OCI-LY7 (cell line): ENCODE results near the gene ZNF558. TPM values are rescaled to one million over a fixed set of nuclear protein-coding genes. Genes with fewer than 3 reads are reported as not detected.

Experiments
- BruUV-seq: library from RNA; stranded (reverse); fragments of 400-500 nt; replicated peaks from 2 replicates; lab custom pipeline; 2021; lab: Mats Ljungman, UMichigan
- CTCF ChIA-PET: fragments of 300-600 bp; sonication (Branson Sonifier 250); formaldehyde crosslinking; loops from one replicate; lab custom pipeline; 2022; ENCODE audit warnings: antibody characterized with exemption; ENCODE audit not compliant: unreplicated experiment; lab: Charles Lee
- POLR2A ChIA-PET: fragments of 300-600 bp; sonication (Branson Sonifier 250); formaldehyde crosslinking; loops from one replicate; lab custom pipeline; 2022; ENCODE audit warnings: antibody characterized with exemption; lab: Charles Lee
- DNase-seq: peaks from one replicate; pipeline ENCODE4 v3.0.0-alpha.2; 2015; ENCODE audit warnings: low spot score
- H2AFZ ChIP-seq: fragments of 200-600 bp; sonication (generic), shearing (Covaris generic); 2 replicates; pipeline ENCODE4 v1.6.1; 2014; ENCODE audit warnings: mild to moderate bottlenecking, antibody characterized with exemption, low read length, moderate library complexity
- H3K27ac ChIP-seq: fragments of 200-600 bp; sonication (generic); 2 replicates; pipeline ENCODE4 v1.5.1; 2014; ENCODE audit warnings: mixed run types, low read depth, mild to moderate bottlenecking, moderate library complexity, low read length, inconsistent platforms; ENCODE audit not compliant: poor library complexity, severe bottlenecking
- H3K36me3 ChIP-seq: fragments of 200-600 bp; sonication (generic); 2 replicates; pipeline ENCODE4 v1.6.1; 2014; ENCODE audit warnings: mild to moderate bottlenecking, antibody characterized with exemption, low read length, moderate library complexity, mixed read lengths; ENCODE audit not compliant: insufficient read depth
- H3K4me1 ChIP-seq: fragments of 200-600 bp; sonication (generic); 2 replicates; pipeline ENCODE4 v1.5.1; 2014; ENCODE audit warnings: mild to moderate bottlenecking, low read length; ENCODE audit not compliant: insufficient read depth, poor library complexity, severe bottlenecking
- H3K4me2 ChIP-seq: fragments of 200-600 bp; sonication (generic); 2 replicates; pipeline ENCODE4 v1.6.1; 2014; ENCODE audit warnings: mild to moderate bottlenecking, low read length
- H3K4me3 ChIP-seq: fragments of 200-600 bp; sonication (generic); 2 replicates; pipeline ENCODE4 v1.5.1; 2014; ENCODE audit warnings: mild to moderate bottlenecking, low read depth, low read length; ENCODE audit not compliant: poor library complexity, severe bottlenecking
- H3K79me2 ChIP-seq: fragments of 200-600 bp; sonication (generic); 2 replicates; pipeline ENCODE4 v1.6.1; 2016; ENCODE audit warnings: low read depth, mild to moderate bottlenecking, low read length, moderate library complexity, mixed read lengths; ENCODE audit not compliant: insufficient read depth
- H3K9me2 ChIP-seq: fragments of 200-600 bp; sonication (generic); 2 replicates; pipeline ENCODE4 v1.6.1; 2016; ENCODE audit warnings: mild to moderate bottlenecking, low read length, mixed read lengths; ENCODE audit not compliant: insufficient read depth
- H3K9me3 ChIP-seq: fragments of 200-600 bp; sonication (generic); 2 replicates; pipeline ENCODE4 v1.6.1; 2014; ENCODE audit warnings: mild to moderate bottlenecking, mixed run types, low read length, mixed read lengths
- H4K20me1 ChIP-seq: fragments of 200-600 bp; sonication (generic); 2 replicates; pipeline ENCODE4 v1.6.1; 2014; ENCODE audit warnings: mild to moderate bottlenecking, antibody characterized with exemption, low read length, moderate library complexity, mixed read lengths; ENCODE audit not compliant: insufficient read depth
- EZH2phosphoT487 ChIP-seq: fragments of 200-600 bp; sonication (generic); IDR thresholded peaks from 2 replicates; pipeline ENCODE4 v1.6.1; 2018; ENCODE audit warnings: low read depth, borderline replicate concordance, mild to moderate bottlenecking, mixed run types, antibody characterized with exemption, low read length, moderate library complexity, mixed read lengths
- intact Hi-C: fragments of 100-400 bp; cut with micrococcal nuclease; formaldehyde crosslinking; loops from one replicate; pipeline ENCODE4 v1.10.0; 2022; ENCODE audit not compliant: unreplicated experiment
- total RNA-seq, 2 experiments: library from RNA; depleted of rRNA in 1 of 2; stranded (reverse); fragments of >200 nt in 1 of 2; shearing (Covaris generic) in 1 of 2; gene quantifications; 2 replicates each; pipeline ENCODE4 v1.2.3, GENCODE V29; 2014 to 2022
- TF ChIP-seq, protein P1 (sequence below): fragments of 200-600 bp; sonication (generic); conservative IDR thresholded peaks from 2 replicates; pipeline ENCODE4 v1.5.1; 2014; ENCODE audit warnings: mild to moderate bottlenecking, antibody characterized with exemption, low read length, moderate library complexity, mixed read lengths

ZNF558 gene
- total RNA-seq, 2 experiments from 2014 or later, result 18.0 to 19.7 TPM

DNA sequence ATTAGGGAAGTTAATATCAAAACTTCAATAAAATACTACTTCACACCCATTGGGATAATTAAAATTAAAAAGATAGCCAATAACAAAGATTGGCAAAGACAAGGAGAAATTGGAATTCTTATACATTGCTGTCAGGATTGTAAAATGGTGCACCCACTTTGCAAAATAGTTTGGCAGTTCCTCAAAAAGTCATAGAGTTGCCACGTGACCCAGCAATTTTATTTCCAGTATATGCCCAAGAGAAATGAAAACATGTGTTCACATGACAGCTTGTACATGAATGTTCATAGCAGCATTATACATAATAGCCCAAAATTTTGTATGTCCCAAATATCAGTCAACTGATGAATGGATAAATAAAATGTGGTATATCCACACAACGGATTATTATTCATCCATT lies 3.3 kb upstream of the ZNF558 start:
- H3K4me3 ChIP-seq, result no peak overlapping the region
- CTCF ChIA-PET, result no interaction called here
- TF ChIP-seq, protein P1, sequence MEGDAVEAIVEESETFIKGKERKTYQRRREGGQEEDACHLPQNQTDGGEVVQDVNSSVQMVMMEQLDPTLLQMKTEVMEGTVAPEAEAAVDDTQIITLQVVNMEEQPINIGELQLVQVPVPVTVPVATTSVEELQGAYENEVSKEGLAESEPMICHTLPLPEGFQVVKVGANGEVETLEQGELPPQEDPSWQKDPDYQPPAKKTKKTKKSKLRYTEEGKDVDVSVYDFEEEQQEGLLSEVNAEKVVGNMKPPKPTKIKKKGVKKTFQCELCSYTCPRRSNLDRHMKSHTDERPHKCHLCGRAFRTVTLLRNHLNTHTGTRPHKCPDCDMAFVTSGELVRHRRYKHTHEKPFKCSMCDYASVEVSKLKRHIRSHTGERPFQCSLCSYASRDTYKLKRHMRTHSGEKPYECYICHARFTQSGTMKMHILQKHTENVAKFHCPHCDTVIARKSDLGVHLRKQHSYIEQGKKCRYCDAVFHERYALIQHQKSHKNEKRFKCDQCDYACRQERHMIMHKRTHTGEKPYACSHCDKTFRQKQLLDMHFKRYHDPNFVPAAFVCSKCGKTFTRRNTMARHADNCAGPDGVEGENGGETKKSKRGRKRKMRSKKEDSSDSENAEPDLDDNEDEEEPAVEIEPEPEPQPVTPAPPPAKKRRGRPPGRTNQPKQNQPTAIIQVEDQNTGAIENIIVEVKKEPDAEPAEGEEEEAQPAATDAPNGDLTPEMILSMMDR, result no peak
- no peak for TF ChIP-seq EZH2phosphoT487
- no peaks in the 10 kb centered on the region for H3K36me3 ChIP-seq
- no peaks in the 10 kb centered on the region for H3K9me2 ChIP-seq
- H3K9me3 ChIP-seq, result no peaks in the 10 kb centered on the region
- no peak for DNase-seq
- intact Hi-C loops, result no loop called here
- H4K20me1 ChIP-seq, result no peaks in the 10 kb centered on the region
- POLR2A ChIA-PET, result interaction anchor here (0.7 kb wide), 1 partner anchor 184 kb away, joined by 3 read pairs; no protein-coding TSS in a partner anchor
- no peaks in the 10 kb centered on the region for H3K79me2 ChIP-seq
- no TSS peak for BruUV-seq
- H2AFZ ChIP-seq, result no peak overlapping the region
- no peak overlapping the region for H3K4me2 ChIP-seq
- no peak overlapping the region for H3K27ac ChIP-seq
- H3K4me1 ChIP-seq, result peaks cover 9% of the 10 kb centered on the region

DNA sequence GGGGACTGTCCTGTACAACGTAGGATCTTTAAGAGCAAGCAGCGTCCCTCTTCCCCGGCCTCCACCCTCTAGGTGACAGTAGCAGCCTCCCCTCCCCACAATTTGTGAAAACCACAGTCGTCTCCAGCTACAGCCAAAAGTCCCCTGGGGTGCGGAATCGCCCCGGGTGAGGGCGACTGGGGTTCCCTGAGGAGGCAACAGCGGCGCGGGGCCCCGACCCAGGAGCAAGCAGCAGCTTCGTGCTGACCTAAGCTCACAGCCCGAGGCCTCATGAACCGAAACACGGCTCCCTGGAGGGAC lies 322 bp downstream of the ZNF558 start:
- ChIA-PET CTCF (no interaction called here), POLR2A (interaction anchor here (0.6 kb wide), 1 partner anchor 651 kb away, joined by 3 read pairs; no protein-coding TSS in a partner anchor)
- no peaks in the 10 kb centered on the region for H3K9me3 ChIP-seq
- no peaks in the 10 kb centered on the region for H3K36me3 ChIP-seq
- BruUV-seq, result no TSS peak
- no peak for TF ChIP-seq EZH2phosphoT487
- no peaks in the 10 kb centered on the region for H3K79me2 ChIP-seq
- peak overlapping the region; percentile 73 for H3K4me2 ChIP-seq
- H3K27ac ChIP-seq, result peak overlapping the region; percentile 58
- intact Hi-C loops, result no loop called here
- peak overlapping the region; percentile 70; the same call in 1 of the 2 replicates for H2AFZ ChIP-seq
- H4K20me1 ChIP-seq, result no peaks in the 10 kb centered on the region
- peaks cover 9% of the 10 kb centered on the region for H3K4me1 ChIP-seq
- H3K4me3 ChIP-seq, result peak overlapping the region; percentile 74
- H3K9me2 ChIP-seq, result no peaks in the 10 kb centered on the region
- DNase-seq, result no peak

DNA sequence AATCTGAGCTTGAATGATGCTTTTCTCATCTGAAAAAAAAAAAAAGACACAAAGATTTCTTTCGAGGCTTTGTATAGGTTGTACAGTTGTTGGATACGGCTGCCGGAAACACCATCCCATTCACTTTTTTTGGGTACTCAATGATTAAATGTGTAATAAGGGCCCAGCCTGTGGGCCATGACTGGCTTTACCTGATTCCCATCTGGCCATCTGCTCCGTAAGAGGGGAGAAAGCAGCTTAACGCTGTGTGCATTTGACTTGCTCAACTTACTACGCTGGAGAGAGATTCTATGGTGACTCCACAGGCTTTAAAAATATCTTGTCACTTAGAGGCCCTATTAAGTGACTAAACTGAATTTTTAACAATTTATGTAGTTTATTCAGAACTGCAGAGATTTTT lies 731 bp downstream of the ZNF558 start:
- DNase-seq, result no peak
- Histone ChIP-seq H2AFZ (peak overlapping the region; percentile 70; the same call in 1 of the 2 replicates), H3K79me2 (no peaks in the 10 kb centered on the region), H3K9me3 (no peaks in the 10 kb centered on the region), H3K4me2 (peak overlapping the region; percentile 73), H3K9me2 (no peaks in the 10 kb centered on the region), H4K20me1 (no peaks in the 10 kb centered on the region), H3K36me3 (no peaks in the 10 kb centered on the region), H3K4me3 (peak overlapping the region; percentile 74), H3K27ac (peak overlapping the region; percentile 58), H3K4me1 (peaks cover 9% of the 10 kb centered on the region)
- TF ChIP-seq EZH2phosphoT487, result no peak
- TF ChIP-seq, protein P1, result no peak
- CTCF ChIA-PET, result no interaction called here
- POLR2A ChIA-PET, result interaction anchor here (0.6 kb wide), 1 partner anchor 651 kb away, joined by 3 read pairs; no protein-coding TSS in a partner anchor
- intact Hi-C loops, result no loop called here
- BruUV-seq, result TSS peak; percentile 70
